ENCODE results near the gene UGT2A1. TPM values are rescaled to one million over a fixed set of nuclear protein-coding genes. Genes with fewer than 3 reads are reported as not detected.
"Not testable (repeated sequence)": the region's sequence is repeated elsewhere in the genome, so short reads cannot be mapped to it uniquely, and the experiment has no call there.

Gene UGT2A1
- total RNA-seq, result not detected

- DNase-seq (ENCODE audit: low spot score) (no peak), ATAC-seq (no peak)
- intact Hi-C loops (cut with DNase I), result no loop called here
These were observed at the start of gene UGT2A1 for GRCh38 chr4:69653147-69653546. UGT2A1 (minus strand) TSS chr4:69653247; CDS start chr4:69647644, 5,603 bp downstream.

GRCh38 chr4:69702201-69702600 is 49.2 kb upstream of the UGT2A1 start:
- ATAC-seq, result no peak
- intact Hi-C loops (cut with DNase I), result no loop called here
- no peak for DNase-seq (ENCODE audit: low spot score)

GRCh38 chr4:69701696-69702095 is 48.6 kb upstream of the UGT2A1 start:
- ATAC-seq (no peak), DNase-seq (ENCODE audit: low spot score) (no peak)
- intact Hi-C loops (cut with DNase I), result no loop called here

GRCh38 chr4:69697536-69698242 is 44.6 kb upstream of the UGT2A1 start:
- DNase-seq (ENCODE audit: low spot score), result no peak
- intact Hi-C loops (cut with DNase I), result no loop called here
- ATAC-seq, result no peak

GRCh38 chr4:69689599-69689998 is 36.6 kb upstream of the UGT2A1 start:
- intact Hi-C loops (cut with DNase I), result no loop called here
- DNase-seq (ENCODE audit: low spot score) (no peak), ATAC-seq (no peak)

- intact Hi-C loops (cut with DNase I), result no loop called here
- ATAC-seq, result no peak
- no peak for DNase-seq (ENCODE audit: low spot score)
These were observed 31.8 kb upstream of the UGT2A1 start for GRCh38 chr4:69684804-69685203.

GRCh38 chr4:69668680-69669079 is 15.6 kb upstream of the UGT2A1 start:
- ATAC-seq (no peak), DNase-seq (ENCODE audit: low spot score) (no peak)
- intact Hi-C loops (cut with DNase I), result no loop called here

- intact Hi-C loops (cut with DNase I), result not testable (repeated sequence)
These were observed 11.0 kb upstream of the UGT2A1 start for GRCh38 chr4:69664009-69664408.

GRCh38 chr4:69661130-69661803 is 8.2 kb upstream of the UGT2A1 start:
- ATAC-seq; DNase-seq (ENCODE audit: low spot score); intact Hi-C loops (cut with DNase I): not testable (repeated sequence)

More at GRCh38 chr4:69664009-69664408, 11.0 kb upstream of the UGT2A1 start:
- not testable (repeated sequence) for DNase-seq (ENCODE audit: low spot score); ATAC-seq

GRCh38 chr4:69658133-69658532 is 5.1 kb upstream of the UGT2A1 start:
- DNase-seq (ENCODE audit: low spot score) (no peak), ATAC-seq (no peak)
- intact Hi-C loops (cut with DNase I), result no loop called here

GRCh38 chr4:69656653-69657158 is 3.7 kb upstream of the UGT2A1 start:
- intact Hi-C loops (cut with DNase I), result no loop called here
- DNase-seq (ENCODE audit: low spot score) (no peak), ATAC-seq (no peak)

- no peak for DNase-seq (ENCODE audit: low spot score)
- intact Hi-C loops (cut with DNase I), result no loop called here
- ATAC-seq, result no peak
These were observed 2.2 kb downstream of the UGT2A1 start for GRCh38 chr4:69650872-69651271.

GRCh38 chr4:69649629-69650028 is 3.4 kb downstream of the UGT2A1 start:
- ATAC-seq (no peak), DNase-seq (ENCODE audit: low spot score) (no peak)
- intact Hi-C loops (cut with DNase I), result no loop called here

- no peak for ATAC-seq
- intact Hi-C loops (cut with DNase I), result no loop called here
- no peak for DNase-seq (ENCODE audit: low spot score)
These were observed 3.8 kb downstream of the UGT2A1 start for GRCh38 chr4:69649207-69649606.

- no peak for DNase-seq (ENCODE audit: low spot score)
- intact Hi-C loops (cut with DNase I), result no loop called here
- ATAC-seq, result no peak
These were observed 10.1 kb downstream of the UGT2A1 start for GRCh38 chr4:69642961-69643360.

- no peak for ATAC-seq
- DNase-seq (ENCODE audit: low spot score), result no peak
- intact Hi-C loops (cut with DNase I), result no loop called here
These were observed 12.8 kb downstream of the UGT2A1 start for GRCh38 chr4:69640289-69640688.

GRCh38 chr4:69639542-69639941 is 13.5 kb downstream of the UGT2A1 start, which contains the start of gene UGT2A2:
UGT2A2 (minus strand) TSS chr4:69639642; CDS start chr4:69639640, 2 bp downstream.
- intact Hi-C loops (cut with DNase I), result no loop called here
- no peak for ATAC-seq
- DNase-seq (ENCODE audit: low spot score), result no peak

GRCh38 chr4:69617083-69617694 is 35.9 kb downstream of the UGT2A1 start:
- DNase-seq (ENCODE audit: low spot score) (no peak), ATAC-seq (no peak)
- intact Hi-C loops (cut with DNase I), result no loop called here

GRCh38 chr4:69610484-69610883 is 42.6 kb downstream of the UGT2A1 start:
- intact Hi-C loops (cut with DNase I), result no loop called here
- no peak for DNase-seq (ENCODE audit: low spot score)
- ATAC-seq, result no peak

- intact Hi-C loops (cut with DNase I), result no loop called here
These were observed 52.0 kb downstream of the UGT2A1 start for GRCh38 chr4:69601065-69601464.

More at GRCh38 chr4:69601065-69601464, 52.0 kb downstream of the UGT2A1 start:
- ATAC-seq, result no peak
- DNase-seq (ENCODE audit: low spot score), result no peak

All from sciatic nerve (tissue), 2 donors.